SK-N-SH (cell line): ENCODE results near the gene OXER1.

ENCODE experiments used
- CTCF ChIP-seq: fragments of 200-600 bp; sonication (generic); IDR thresholded peaks from 2 replicates; pipeline ENCODE4 v1.6.1; 2017; ENCODE audit warnings: antibody characterized with exemption, mild to moderate bottlenecking, moderate library complexity
- FOSL2 ChIP-seq: IDR thresholded peaks from 2 replicates; pipeline ENCODE4 v1.4.0; 2012; ENCODE audit warnings: low read depth, mild to moderate bottlenecking, moderate library complexity, borderline replicate concordance
- RAD21 ChIP-seq: IDR thresholded peaks from 2 replicates; pipeline ENCODE4 v1.6.1; 2012; ENCODE audit warnings: mild to moderate bottlenecking, low read length
- REST ChIP-seq: IDR thresholded peaks from 2 replicates; pipeline ENCODE4 v1.6.1; 2012; ENCODE audit warnings: mild to moderate bottlenecking, low read depth, low read length, moderate library complexity

GRCh38 chr2:42761554-42761953 is 2.4 kb downstream of the OXER1 start:
- TF ChIP-seq FOSL2 (no peak), RAD21 (no peak), REST (no peak), CTCF (no peak)
